Cortex of kidney (tissue), 1 donor: ENCODE measurements around the gene CES2.
"Not testable (repeated sequence)": the region's sequence is repeated elsewhere in the genome, so short reads cannot be mapped to it uniquely, and the experiment has no call there.

Source experiments
- DNase-seq: peaks from one replicate; lab custom pipeline; 2025; lab: John Stamatoyannopoulos, UW

The CES2 gene

GRCh38 chr16:66934839-66935313, 440 bp upstream of the CES2 start:
- not testable (repeated sequence) for DNase-seq

GRCh38 chr16:66936462-66936861, 1.1 kb downstream of the CES2 start:
- no peak for DNase-seq

GRCh38 chr16:66936889-66937554, 1.7 kb downstream of the CES2 start:
- DNase-seq = no peak

GRCh38 chr16:66937725-66938337, 2.5 kb downstream of the CES2 start:
- no peak for DNase-seq

GRCh38 chr16:66939366-66939765, 4.0 kb downstream of the CES2 start:
- no peak for DNase-seq

GRCh38 chr16:66940236-66940635, 4.9 kb downstream of the CES2 start:
- no peak for DNase-seq

- DNase-seq = no peak
Measured at GRCh38 chr16:66942981-66943380, 7.7 kb downstream of the CES2 start.

GRCh38 chr16:66943426-66944053, 8.2 kb downstream of the CES2 start:
- no peak for DNase-seq

- DNase-seq = no peak
Measured at GRCh38 chr16:66944054-66944441, 8.7 kb downstream of the CES2 start.

- DNase-seq = not testable (repeated sequence)
Measured at GRCh38 chr16:66944971-66945370, 9.7 kb downstream of the CES2 start.

- DNase-seq = no peak
Measured at GRCh38 chr16:66945939-66946338, 10.6 kb downstream of the CES2 start.

GRCh38 chr16:66946541-66946940, 11.2 kb downstream of the CES2 start:
- no peak for DNase-seq

GRCh38 chr16:66946974-66947301, 11.6 kb downstream of the CES2 start:
- no peak for DNase-seq

- no peak for DNase-seq
Measured at GRCh38 chr16:66947302-66948065, 12.2 kb downstream of the CES2 start.

GRCh38 chr16:66948134-66948836, 13.0 kb downstream of the CES2 start:
- no peak for DNase-seq

GRCh38 chr16:66948837-66949225, 13.5 kb downstream of the CES2 start:
- no peak for DNase-seq

- no peak for DNase-seq
Measured at GRCh38 chr16:66949472-66949871, 14.2 kb downstream of the CES2 start.

GRCh38 chr16:66950437-66950836, 15.1 kb downstream of the CES2 start:
- DNase-seq = no peak

- DNase-seq = no peak
Measured at GRCh38 chr16:66950971-66951790, 15.9 kb downstream of the CES2 start.

- DNase-seq = no peak
Measured at GRCh38 chr16:66952430-66953110, 17.3 kb downstream of the CES2 start.
